HepG2 (cell line): ENCODE data around the gene TSTD1. TPM values are rescaled to one million over a fixed set of nuclear protein-coding genes. Genes with fewer than 3 reads are reported as not detected.

Experiments used
- ATAC-seq: fragments of 200-7000 bp; cut with Tn5 transposase; 3 replicates; pipeline ENCODE4 v1.9.1; 2020; ENCODE audit warnings: mild to moderate bottlenecking, moderate library complexity
- BruUV-seq: library from RNA; stranded (reverse); fragments of 400-500 nt; replicated peaks from 2 replicates; lab custom pipeline; 2021; lab: Mats Ljungman, UMichigan
- CTCF ChIA-PET: fragments of 300-600 bp; formaldehyde crosslinking; extraction: SDS; loops from one replicate; lab custom pipeline; 2021; ENCODE audit warnings: low total read pairs, inconsistent platforms, low intra/inter-chr PET ratio; lab: Yijun Ruan, JAX
- POLR2A ChIA-PET: fragments of 350-600 bp; sonication (Branson Sonifier 250); formaldehyde crosslinking; loops from one replicate; lab custom pipeline; 2020; ENCODE audit warnings: antibody characterized with exemption, inconsistent platforms; lab: Yijun Ruan, JAX
- DNase-seq: peaks from one replicate; pipeline ENCODE4 v3.0.0-alpha.2; 2015; ENCODE audit warnings: low spot score
- FAIRE-seq: peaks from 3 replicates; lab custom pipeline; 2011; peaks lifted over from hg19 to GRCh38; lab: Jason Lieb, UNC
- H2AFZ ChIP-seq: one replicate; pipeline ENCODE4 v1.6.1; 2011; ENCODE audit warnings: low read length, inconsistent platforms
- H3K27ac ChIP-seq: fragments of 300-600 bp; 3 replicates; pipeline ENCODE4 v1.8.0; 2011; ENCODE audit warnings: mixed run types, mild to moderate bottlenecking, mixed read lengths, low read length, inconsistent platforms; ENCODE audit not compliant: insufficient read depth; ENCODE audit errors: extremely low read length
- H3K27me3 ChIP-seq, 2 experiments: fragments of 200-600 bp in 1 of 2; 2 replicates in 1 of 2; 3 replicates in 1 of 2; pipeline versions ENCODE4 v1.6.0 to v1.8.0; 2011; ENCODE audit warnings: low read length in 2 of 2, mild to moderate bottlenecking in 2 of 2, moderate library complexity in 2 of 2, inconsistent platforms in 1 of 2; ENCODE audit not compliant: insufficient read depth in 2 of 2, control insufficient read depth in 1 of 2
- H3K36me3 ChIP-seq, 2 experiments: fragments of 200-600 bp in 1 of 2; replicated peaks in 1 of 2; 2 replicates in 1 of 2; 3 replicates in 1 of 2; pipeline versions ENCODE4 v1.5.1 to v1.8.0; 2011; ENCODE audit warnings: low read length in 2 of 2, inconsistent platforms in 1 of 2; ENCODE audit not compliant: insufficient read depth in 2 of 2, control insufficient read depth in 1 of 2
- H3K4me1 ChIP-seq: 2 replicates; pipeline ENCODE4 v1.5.1; 2012; ENCODE audit warnings: low read length, inconsistent platforms; ENCODE audit not compliant: insufficient read depth
- H3K4me2 ChIP-seq: 2 replicates; pipeline ENCODE4 v1.6.0; 2011; ENCODE audit warnings: low read depth, low read length, inconsistent platforms
- H3K4me3 ChIP-seq, 3 experiments: fragments of 200-600 bp in 1 of 3; sonication (generic), shearing (Covaris generic) in 1 of 3; replicated peaks in 1 of 3; 2 replicates each; pipeline ENCODE4 v1.5.1; 2011 to 2016; ENCODE audit warnings: low read length in 3 of 3, inconsistent platforms in 2 of 3, low read depth in 2 of 3, mild to moderate bottlenecking in 2 of 3, control low read depth in 1 of 3, mixed read lengths in 1 of 3; ENCODE audit not compliant: insufficient read depth in 1 of 3
- H3K79me2 ChIP-seq: one replicate; pipeline ENCODE4 v1.6.1; 2011; ENCODE audit warnings: low read length, inconsistent platforms; ENCODE audit not compliant: insufficient read depth
- H3K9ac ChIP-seq: 2 replicates; pipeline ENCODE4 v1.6.0; 2011; ENCODE audit warnings: mild to moderate bottlenecking, low read depth, low read length, inconsistent platforms; ENCODE audit not compliant: insufficient read depth
- H3K9me3 ChIP-seq: 2 replicates; pipeline ENCODE4 v1.5.1; 2012; ENCODE audit warnings: mild to moderate bottlenecking, low read length
- H4K20me1 ChIP-seq: 2 replicates; pipeline ENCODE4 v1.6.0; 2011; ENCODE audit warnings: inconsistent platforms, mild to moderate bottlenecking, low read length, moderate library complexity; ENCODE audit not compliant: insufficient read depth
- MXD4 ChIP-seq: IDR thresholded peaks from 2 replicates; pipeline ENCODE4 v1.6.1; 2016; ENCODE audit warnings: mild to moderate bottlenecking, missing biosample characterization, missing genetic modification reagents
- RBM22 ChIP-seq: fragments of 200-400 bp; formaldehyde crosslinking; optimal IDR thresholded peaks from 2 replicates; pipeline ENCODE3; 2017; ENCODE audit warnings: mild to moderate bottlenecking, low read length, moderate library complexity
- RXRA ChIP-seq: sonication (generic); formaldehyde crosslinking; IDR thresholded peaks from 2 replicates; pipeline ENCODE4 v1.5.1; 2020; ENCODE audit warnings: missing genetic modification reagents
- SMAD1 ChIP-seq: sonication (generic); formaldehyde crosslinking; IDR thresholded peaks from 2 replicates; pipeline ENCODE4 v1.4.0; 2020; ENCODE audit warnings: missing genetic modification reagents, low read depth, mild to moderate bottlenecking, borderline replicate concordance
- ZBTB3 ChIP-seq: sonication (generic); formaldehyde crosslinking; IDR thresholded peaks from 2 replicates; pipeline ENCODE4 v1.4.0; 2020; ENCODE audit warnings: low read depth, mild to moderate bottlenecking, moderate library complexity, missing genetic modification reagents, borderline replicate concordance
- ZFAT ChIP-seq: sonication (generic); formaldehyde crosslinking; conservative IDR thresholded peaks from 2 replicates; pipeline ENCODE4 v1.8.1; 2023; ENCODE audit warnings: missing genetic modification reagents, inconsistent platforms
- ZNF124 ChIP-seq: sonication (generic); formaldehyde crosslinking; IDR thresholded peaks from 2 replicates; pipeline ENCODE4 v1.4.0; 2020; ENCODE audit warnings: missing genetic modification reagents
- ZNF232 ChIP-seq: sonication (generic); formaldehyde crosslinking; IDR thresholded peaks from 2 replicates; pipeline ENCODE4 v1.4.0; 2020; ENCODE audit warnings: missing genetic modification reagents, borderline replicate concordance
- ZNF33A ChIP-seq: sonication (generic); formaldehyde crosslinking; IDR thresholded peaks from 2 replicates; pipeline ENCODE4 v1.5.1; 2020; ENCODE audit warnings: missing genetic modification reagents, mild to moderate bottlenecking, moderate library complexity, borderline replicate concordance
- ZNF34 ChIP-seq: sonication (generic); formaldehyde crosslinking; IDR thresholded peaks from 2 replicates; pipeline ENCODE4 v1.4.0; 2020; ENCODE audit warnings: mild to moderate bottlenecking, missing genetic modification reagents, borderline replicate concordance
- ZNF652 ChIP-seq: IDR thresholded peaks from 2 replicates; pipeline ENCODE4 v1.6.1; 2016; ENCODE audit warnings: low read depth, borderline replicate concordance
- WGBS: methylation state at CpG from one replicate; pipeline ENCODE4 v1.1.6; 2017; ENCODE audit warnings: low lambda C conversion rate; 5-methylcytosine and 5-hydroxymethylcytosine counted together
- in situ Hi-C: cut with HindIII; loops from 2 replicates; pipeline ENCODE4 v1.10.0; 2017; ENCODE audit warnings: low pct_unique_long_range_greater_than_20kb; ENCODE audit not compliant: extremely low pct_ligation_motif_present
- intact Hi-C: fragments of 100-400 bp; cut with micrococcal nuclease; formaldehyde crosslinking; loops from one replicate; pipeline ENCODE4 v1.10.0; 2022; ENCODE audit not compliant: unreplicated experiment
- polyA plus RNA-seq, 8 experiments: library from polyadenylated mRNA; depleted of rRNA in 3 of 8; stranded (reverse) in 7 of 8; unstranded in 1 of 8; fragments of >200 nt; fragmentation: Illumina TruSeq in 4 of 8; extraction: Trizol in 4 of 8; gene quantifications; 2 replicates each; pipeline versions ENCODE4 v1.2.1 to v1.2.3, GENCODE V29; 2011 to 2016; ENCODE audit warnings: low read depth in 4 of 8, missing spikeins in 1 of 8, mixed read lengths in 1 of 8; ENCODE audit not compliant: insufficient read depth in 1 of 8
- total RNA-seq, 5 experiments: library from RNA; depleted of rRNA; stranded (reverse); fragments of >200 nt; fragmentation: Illumina TruSeq; extraction: Trizol; gene quantifications; 2 replicates each; pipeline ENCODE4 v1.2.3, GENCODE V29; 2016; ENCODE audit warnings: low read depth in 1 of 5
- TF ChIP-seq, protein P1 (sequence below): sonication (generic); formaldehyde crosslinking; IDR thresholded peaks from 2 replicates; pipeline ENCODE4 v1.4.0; 2020; ENCODE audit warnings: missing genetic modification reagents
- TF ChIP-seq, protein P2 (sequence below): sonication (generic); formaldehyde crosslinking; conservative IDR thresholded peaks from 2 replicates; pipeline ENCODE4 v1.5.0; 2020; ENCODE audit warnings: missing genetic modification reagents
- TF ChIP-seq, protein P3 (sequence below): sonication (generic); formaldehyde crosslinking; IDR thresholded peaks from 2 replicates; pipeline ENCODE4 v1.4.0; 2020; ENCODE audit warnings: mild to moderate bottlenecking, missing genetic modification reagents
- TF ChIP-seq, protein P4 (sequence below): sonication (generic); formaldehyde crosslinking; IDR thresholded peaks from 2 replicates; pipeline ENCODE4 v1.4.0; 2020; ENCODE audit warnings: missing genetic modification reagents
- TF ChIP-seq, protein P5 (sequence below): sonication (generic); formaldehyde crosslinking; IDR thresholded peaks from 2 replicates; pipeline ENCODE4 v1.4.0; 2020; ENCODE audit warnings: missing genetic modification reagents

The TSTD1 gene
- total and polyA plus RNA-seq, 2 of the 13 experiments (the other 11 are each of a cell fraction or from before 2014, with no cell fraction given): 0.15 to 0.31 TPM

DNA sequence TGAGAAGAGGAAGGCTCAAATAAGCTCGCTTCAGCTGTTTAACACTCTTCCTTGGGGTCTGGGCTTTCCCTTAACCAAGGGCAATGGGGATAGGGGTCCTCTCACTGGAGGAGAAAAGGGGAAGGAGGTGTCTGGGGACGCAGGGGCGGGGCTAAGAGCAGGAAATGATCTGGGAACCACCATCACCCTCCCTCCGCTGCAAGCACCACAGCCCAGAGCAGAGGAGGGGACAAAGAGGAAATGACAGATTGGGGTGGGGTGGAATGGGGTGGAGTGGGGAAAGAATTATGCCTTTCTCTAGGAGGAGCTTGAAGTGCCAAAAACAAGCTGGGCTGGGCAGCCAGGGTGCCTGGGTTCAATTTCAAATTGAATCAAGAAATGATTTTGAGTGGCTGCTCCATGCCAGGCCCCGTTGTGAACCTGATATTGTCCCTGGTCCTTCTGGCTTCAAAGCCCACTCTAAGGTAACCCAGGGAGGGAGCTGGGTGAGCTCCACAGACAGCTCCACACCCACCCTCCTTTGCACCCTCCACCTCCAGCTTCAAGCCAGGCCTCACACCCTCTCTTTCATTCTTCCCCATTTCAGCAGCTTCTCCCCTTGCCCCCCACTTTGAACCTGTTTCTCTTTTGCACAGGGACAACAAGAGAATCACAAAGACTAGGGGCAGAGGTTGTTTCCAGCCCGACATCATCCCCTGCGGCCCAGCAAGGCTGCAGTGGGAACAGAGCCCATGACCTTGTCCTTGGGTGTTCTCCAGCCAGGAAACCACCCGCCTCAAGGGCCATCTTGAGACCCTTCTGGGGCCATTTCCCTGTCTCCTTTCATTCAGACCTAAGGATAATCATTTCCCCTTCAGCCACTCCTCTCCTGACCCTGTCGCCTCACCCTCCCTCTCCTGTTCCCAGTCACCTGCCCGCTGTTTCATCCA, 29.8 kb upstream of the TSTD1 start:
- FAIRE-seq: no peak
- no peaks in the 10 kb centered on the region for H3K36me3 ChIP-seq
- no TSS peak for BruUV-seq
- H3K27ac ChIP-seq: no peak overlapping the region
- no peaks in the 10 kb centered on the region for H3K79me2 ChIP-seq
- no peak overlapping the region for H2AFZ ChIP-seq
- no peak for ATAC-seq
- H3K9me3 ChIP-seq: no peaks in the 10 kb centered on the region
- H4K20me1 ChIP-seq: no peaks in the 10 kb centered on the region
- intact Hi-C loops (no loop called here), in situ Hi-C loops (no loop called here)
- POLR2A ChIA-PET: no interaction called here
- peaks cover 18% of the 10 kb centered on the region for H3K4me1 ChIP-seq
- DNase-seq: no peak
- no peak overlapping the region for H3K4me3 ChIP-seq
- 68% methylated on average over 10 of the region's 10 CpGs for WGBS
- H3K27me3 ChIP-seq: no peaks in the 10 kb centered on the region
- CTCF ChIA-PET: no interaction called here
- no peak overlapping the region for H3K9ac ChIP-seq
- H3K4me2 ChIP-seq: no peak overlapping the region
- TF ChIP-seq ZNF33A (CRISPR knock-in tag): no peak
- TF ChIP-seq, protein P1, sequence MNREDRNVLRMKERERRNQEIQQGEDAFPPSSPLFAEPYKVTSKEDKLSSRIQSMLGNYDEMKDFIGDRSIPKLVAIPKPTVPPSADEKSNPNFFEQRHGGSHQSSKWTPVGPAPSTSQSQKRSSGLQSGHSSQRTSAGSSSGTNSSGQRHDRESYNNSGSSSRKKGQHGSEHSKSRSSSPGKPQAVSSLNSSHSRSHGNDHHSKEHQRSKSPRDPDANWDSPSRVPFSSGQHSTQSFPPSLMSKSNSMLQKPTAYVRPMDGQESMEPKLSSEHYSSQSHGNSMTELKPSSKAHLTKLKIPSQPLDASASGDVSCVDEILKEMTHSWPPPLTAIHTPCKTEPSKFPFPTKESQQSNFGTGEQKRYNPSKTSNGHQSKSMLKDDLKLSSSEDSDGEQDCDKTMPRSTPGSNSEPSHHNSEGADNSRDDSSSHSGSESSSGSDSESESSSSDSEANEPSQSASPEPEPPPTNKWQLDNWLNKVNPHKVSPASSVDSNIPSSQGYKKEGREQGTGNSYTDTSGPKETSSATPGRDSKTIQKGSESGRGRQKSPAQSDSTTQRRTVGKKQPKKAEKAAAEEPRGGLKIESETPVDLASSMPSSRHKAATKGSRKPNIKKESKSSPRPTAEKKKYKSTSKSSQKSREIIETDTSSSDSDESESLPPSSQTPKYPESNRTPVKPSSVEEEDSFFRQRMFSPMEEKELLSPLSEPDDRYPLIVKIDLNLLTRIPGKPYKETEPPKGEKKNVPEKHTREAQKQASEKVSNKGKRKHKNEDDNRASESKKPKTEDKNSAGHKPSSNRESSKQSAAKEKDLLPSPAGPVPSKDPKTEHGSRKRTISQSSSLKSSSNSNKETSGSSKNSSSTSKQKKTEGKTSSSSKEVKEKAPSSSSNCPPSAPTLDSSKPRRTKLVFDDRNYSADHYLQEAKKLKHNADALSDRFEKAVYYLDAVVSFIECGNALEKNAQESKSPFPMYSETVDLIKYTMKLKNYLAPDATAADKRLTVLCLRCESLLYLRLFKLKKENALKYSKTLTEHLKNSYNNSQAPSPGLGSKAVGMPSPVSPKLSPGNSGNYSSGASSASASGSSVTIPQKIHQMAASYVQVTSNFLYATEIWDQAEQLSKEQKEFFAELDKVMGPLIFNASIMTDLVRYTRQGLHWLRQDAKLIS (CRISPR knock-in tag): no peak
- TF ChIP-seq ZBTB3 (CRISPR knock-in tag): no peak
- no peak for TF ChIP-seq ZNF34
- no peak for TF ChIP-seq MXD4 (CRISPR knock-in tag)
- TF ChIP-seq, protein P2, sequence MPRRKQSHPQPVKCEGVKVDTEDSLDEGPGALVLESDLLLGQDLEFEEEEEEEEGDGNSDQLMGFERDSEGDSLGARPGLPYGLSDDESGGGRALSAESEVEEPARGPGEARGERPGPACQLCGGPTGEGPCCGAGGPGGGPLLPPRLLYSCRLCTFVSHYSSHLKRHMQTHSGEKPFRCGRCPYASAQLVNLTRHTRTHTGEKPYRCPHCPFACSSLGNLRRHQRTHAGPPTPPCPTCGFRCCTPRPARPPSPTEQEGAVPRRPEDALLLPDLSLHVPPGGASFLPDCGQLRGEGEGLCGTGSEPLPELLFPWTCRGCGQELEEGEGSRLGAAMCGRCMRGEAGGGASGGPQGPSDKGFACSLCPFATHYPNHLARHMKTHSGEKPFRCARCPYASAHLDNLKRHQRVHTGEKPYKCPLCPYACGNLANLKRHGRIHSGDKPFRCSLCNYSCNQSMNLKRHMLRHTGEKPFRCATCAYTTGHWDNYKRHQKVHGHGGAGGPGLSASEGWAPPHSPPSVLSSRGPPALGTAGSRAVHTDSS (CRISPR knock-in tag): no peak
- TF ChIP-seq, protein P3, sequence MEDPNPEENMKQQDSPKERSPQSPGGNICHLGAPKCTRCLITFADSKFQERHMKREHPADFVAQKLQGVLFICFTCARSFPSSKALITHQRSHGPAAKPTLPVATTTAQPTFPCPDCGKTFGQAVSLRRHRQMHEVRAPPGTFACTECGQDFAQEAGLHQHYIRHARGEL: no peak
- no peak for TF ChIP-seq ZNF232 (CRISPR knock-in tag)
- TF ChIP-seq ZNF124 (CRISPR knock-in tag): no peak
- TF ChIP-seq SMAD1 (CRISPR knock-in tag): no peak
- TF ChIP-seq RXRA (CRISPR knock-in tag): no peak
- TF ChIP-seq, protein P4, sequence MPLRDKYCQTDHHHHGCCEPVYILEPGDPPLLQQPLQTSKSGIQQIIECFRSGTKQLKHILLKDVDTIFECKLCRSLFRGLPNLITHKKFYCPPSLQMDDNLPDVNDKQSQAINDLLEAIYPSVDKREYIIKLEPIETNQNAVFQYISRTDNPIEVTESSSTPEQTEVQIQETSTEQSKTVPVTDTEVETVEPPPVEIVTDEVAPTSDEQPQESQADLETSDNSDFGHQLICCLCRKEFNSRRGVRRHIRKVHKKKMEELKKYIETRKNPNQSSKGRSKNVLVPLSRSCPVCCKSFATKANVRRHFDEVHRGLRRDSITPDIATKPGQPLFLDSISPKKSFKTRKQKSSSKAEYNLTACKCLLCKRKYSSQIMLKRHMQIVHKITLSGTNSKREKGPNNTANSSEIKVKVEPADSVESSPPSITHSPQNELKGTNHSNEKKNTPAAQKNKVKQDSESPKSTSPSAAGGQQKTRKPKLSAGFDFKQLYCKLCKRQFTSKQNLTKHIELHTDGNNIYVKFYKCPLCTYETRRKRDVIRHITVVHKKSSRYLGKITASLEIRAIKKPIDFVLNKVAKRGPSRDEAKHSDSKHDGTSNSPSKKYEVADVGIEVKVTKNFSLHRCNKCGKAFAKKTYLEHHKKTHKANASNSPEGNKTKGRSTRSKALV (CRISPR knock-in tag): no peak
- TF ChIP-seq, protein P5, sequence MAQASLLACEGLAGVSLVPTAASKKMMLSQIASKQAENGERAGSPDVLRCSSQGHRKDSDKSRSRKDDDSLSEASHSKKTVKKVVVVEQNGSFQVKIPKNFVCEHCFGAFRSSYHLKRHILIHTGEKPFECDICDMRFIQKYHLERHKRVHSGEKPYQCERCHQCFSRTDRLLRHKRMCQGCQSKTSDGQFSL (CRISPR knock-in tag): no peak
- TF ChIP-seq RBM22: no peak
- TF ChIP-seq ZNF652 (CRISPR knock-in tag): no peak
- no peak for TF ChIP-seq ZFAT
